Middle frontal gyrus (tissue), 1 donor: ENCODE results near the gene TLR9.

Source experiments
- DNase-seq: peaks from one replicate; pipeline ENCODE4 v3.0.0-alpha.2; 2015; ENCODE audit warnings: low spot score; ENCODE audit errors: extremely low spot score

The TLR9 gene

GRCh38 chr3:52246728-52247408 lies 21.4 kb upstream of the TLR9 start:
- DNase-seq, result no peak

- no peak for DNase-seq
Observed at GRCh38 chr3:52246264-52246620, 20.8 kb upstream of the TLR9 start.

- no peak for DNase-seq
Observed at GRCh38 chr3:52245322-52246263, 20.1 kb upstream of the TLR9 start, which contains the start of gene PPM1M. TSS of gene PPM1M (plus strand) at chr3:52245759. CDS start at chr3:52245825, 66 bp downstream.

GRCh38 chr3:52243791-52244628 lies 18.6 kb upstream of the TLR9 start:
- no peak for DNase-seq

GRCh38 chr3:52242039-52242438 lies 16.6 kb upstream of the TLR9 start:
- no peak for DNase-seq

GRCh38 chr3:52240886-52241370 lies 15.5 kb upstream of the TLR9 start:
- no peak for DNase-seq

- no peak for DNase-seq
Observed at GRCh38 chr3:52240059-52240885, 14.8 kb upstream of the TLR9 start.

GRCh38 chr3:52238761-52239701 lies 13.6 kb upstream of the TLR9 start, which contains the start of gene TWF2:
TSS of gene TWF2 (minus strand) at chr3:52239158. CDS start at chr3:52239016, 142 bp downstream.
- peak; percentile 57 for DNase-seq

GRCh38 chr3:52238193-52238760 lies 12.8 kb upstream of the TLR9 start:
- DNase-seq, result no peak

GRCh38 chr3:52237657-52238172 lies 12.3 kb upstream of the TLR9 start:
- no peak for DNase-seq

GRCh38 chr3:52237006-52237656 lies 11.7 kb upstream of the TLR9 start:
- no peak for DNase-seq

- DNase-seq, result no peak
Observed at GRCh38 chr3:52236424-52236886, 11.0 kb upstream of the TLR9 start.

- no peak for DNase-seq
Observed at GRCh38 chr3:52234516-52235447, 9.3 kb upstream of the TLR9 start.

- DNase-seq, result no peak
Observed at GRCh38 chr3:52233968-52234367, 8.5 kb upstream of the TLR9 start.

- DNase-seq, result no peak
Observed at GRCh38 chr3:52233108-52233591, 7.7 kb upstream of the TLR9 start.

- no peak for DNase-seq
Observed at GRCh38 chr3:52232279-52233107, 7.0 kb upstream of the TLR9 start.
